Hematopoietic multipotent progenitor cell treated with erythropoietin and hydrocortisone succinate and interleukin-3 and kit ligand, for 17 days (in vitro differentiated cells): ENCODE measurements around the gene NUP50.

Experiments used
- DNase-seq: peaks from one replicate; pipeline ENCODE4 v3.0.0-alpha.2; 2015; ENCODE audit warnings: low spot score

NUP50 gene

GRCh38 chr22:45163451-45164269 lies at the start of gene NUP50:
NUP50 (plus strand) TSS chr22:45163925; CDS start chr22:45168178, 4,253 bp downstream.
- peak; percentile 98 for DNase-seq

GRCh38 chr22:45120440-45120839 lies 43.3 kb upstream of the NUP50 start:
- no peak for DNase-seq

- DNase-seq, result no peak
Observed at GRCh38 chr22:45120931-45121330, 42.8 kb upstream of the NUP50 start.

GRCh38 chr22:45124176-45124847 lies 39.4 kb upstream of the NUP50 start:
- DNase-seq, result no peak

GRCh38 chr22:45125188-45125587 lies 38.5 kb upstream of the NUP50 start:
- no peak for DNase-seq

GRCh38 chr22:45127866-45128265 lies 35.9 kb upstream of the NUP50 start:
- no peak for DNase-seq

GRCh38 chr22:45129703-45130524 lies 33.8 kb upstream of the NUP50 start:
- DNase-seq, result no peak

- no peak for DNase-seq
Observed at GRCh38 chr22:45130891-45131290, 32.8 kb upstream of the NUP50 start.

GRCh38 chr22:45131749-45132148 lies 32.0 kb upstream of the NUP50 start:
- no peak for DNase-seq

- no peak for DNase-seq
Observed at GRCh38 chr22:45134313-45134712, 29.4 kb upstream of the NUP50 start.

GRCh38 chr22:45136594-45136993 lies 27.1 kb upstream of the NUP50 start:
- no peak for DNase-seq

- DNase-seq, result no peak
Observed at GRCh38 chr22:45139693-45140092, 24.0 kb upstream of the NUP50 start.

GRCh38 chr22:45142376-45142775 lies 21.3 kb upstream of the NUP50 start:
- no peak for DNase-seq

GRCh38 chr22:45144916-45145315 lies 18.8 kb upstream of the NUP50 start:
- DNase-seq, result no peak

- DNase-seq, result no peak
Observed at GRCh38 chr22:45149671-45150070, 14.1 kb upstream of the NUP50 start.

GRCh38 chr22:45150139-45150538 lies 13.6 kb upstream of the NUP50 start:
- no peak for DNase-seq

- DNase-seq, result no peak
Observed at GRCh38 chr22:45151503-45151902, 12.2 kb upstream of the NUP50 start.

GRCh38 chr22:45154383-45154782 lies 9.3 kb upstream of the NUP50 start:
- DNase-seq, result no peak

GRCh38 chr22:45155050-45155840 lies 8.5 kb upstream of the NUP50 start:
- DNase-seq, result no peak

- DNase-seq, result no peak
Observed at GRCh38 chr22:45157907-45158306, 5.8 kb upstream of the NUP50 start.

GRCh38 chr22:45159652-45160462 lies 3.9 kb upstream of the NUP50 start:
- peak; percentile 26 for DNase-seq
